AG10803 (cell line): ENCODE results near the gene ACVR2B.

Source experiments
- DNase-seq: peaks from one replicate; pipeline ENCODE4 v3.0.0; 2010; ENCODE audit warnings: low read depth
- H3K4me3 ChIP-seq: 2 replicates; pipeline ENCODE4 v1.5.1; 2011; ENCODE audit warnings: mild to moderate bottlenecking, low read length, control low read depth
- TF ChIP-seq, protein P1 (sequence below): conservative IDR thresholded peaks from 2 replicates; pipeline ENCODE4 v1.5.1; 2011; ENCODE audit warnings: mild to moderate bottlenecking, low read length, control low read depth, inconsistent platforms

ACVR2B gene

DNA sequence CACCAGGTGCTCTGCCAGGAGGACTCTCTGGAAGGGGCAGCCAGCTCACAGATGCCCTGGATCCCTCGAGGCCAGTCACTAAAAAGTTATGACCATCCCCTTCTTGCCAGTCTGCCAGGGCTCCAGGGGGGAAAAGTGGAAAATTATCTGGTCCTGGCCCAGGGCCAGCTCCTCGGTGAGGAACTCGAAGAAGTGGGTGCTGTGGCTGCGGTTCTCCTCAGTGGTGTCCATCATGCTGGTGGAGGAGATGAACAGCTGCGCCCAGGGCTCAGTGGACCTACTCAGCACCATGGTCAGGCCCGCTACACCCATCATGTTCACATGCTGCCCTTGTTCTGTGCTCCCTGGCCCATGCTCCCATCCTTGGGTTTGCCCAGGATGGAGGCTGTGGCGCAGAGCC is 61.7 kb downstream of the ACVR2B start:
- H3K4me3 ChIP-seq: no peak overlapping the region
- no peak for DNase-seq
- TF ChIP-seq, protein P1, sequence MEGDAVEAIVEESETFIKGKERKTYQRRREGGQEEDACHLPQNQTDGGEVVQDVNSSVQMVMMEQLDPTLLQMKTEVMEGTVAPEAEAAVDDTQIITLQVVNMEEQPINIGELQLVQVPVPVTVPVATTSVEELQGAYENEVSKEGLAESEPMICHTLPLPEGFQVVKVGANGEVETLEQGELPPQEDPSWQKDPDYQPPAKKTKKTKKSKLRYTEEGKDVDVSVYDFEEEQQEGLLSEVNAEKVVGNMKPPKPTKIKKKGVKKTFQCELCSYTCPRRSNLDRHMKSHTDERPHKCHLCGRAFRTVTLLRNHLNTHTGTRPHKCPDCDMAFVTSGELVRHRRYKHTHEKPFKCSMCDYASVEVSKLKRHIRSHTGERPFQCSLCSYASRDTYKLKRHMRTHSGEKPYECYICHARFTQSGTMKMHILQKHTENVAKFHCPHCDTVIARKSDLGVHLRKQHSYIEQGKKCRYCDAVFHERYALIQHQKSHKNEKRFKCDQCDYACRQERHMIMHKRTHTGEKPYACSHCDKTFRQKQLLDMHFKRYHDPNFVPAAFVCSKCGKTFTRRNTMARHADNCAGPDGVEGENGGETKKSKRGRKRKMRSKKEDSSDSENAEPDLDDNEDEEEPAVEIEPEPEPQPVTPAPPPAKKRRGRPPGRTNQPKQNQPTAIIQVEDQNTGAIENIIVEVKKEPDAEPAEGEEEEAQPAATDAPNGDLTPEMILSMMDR: no peak

DNA sequence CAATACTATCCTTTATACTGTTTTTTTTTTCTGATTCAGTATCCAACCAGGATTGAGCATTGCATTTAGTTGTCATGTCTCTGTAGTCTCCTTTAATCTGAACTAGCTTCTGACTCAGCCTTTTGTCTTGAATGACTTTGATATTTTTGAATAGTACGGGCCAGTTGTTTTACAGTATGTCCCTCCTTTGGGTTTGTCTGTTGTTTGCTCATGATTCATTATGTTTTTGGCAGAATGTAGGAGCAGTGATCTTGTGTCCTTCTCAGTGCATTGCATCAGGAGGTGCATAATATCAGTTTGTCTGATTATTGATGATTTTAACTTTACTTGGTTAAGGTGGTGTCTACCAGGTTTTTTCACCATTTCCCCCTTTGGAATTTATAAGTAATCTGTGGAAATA is 63.0 kb downstream of the ACVR2B start:
- TF ChIP-seq, protein P1: no peak
- H3K4me3 ChIP-seq: no peak overlapping the region
- DNase-seq: no peak

DNA sequence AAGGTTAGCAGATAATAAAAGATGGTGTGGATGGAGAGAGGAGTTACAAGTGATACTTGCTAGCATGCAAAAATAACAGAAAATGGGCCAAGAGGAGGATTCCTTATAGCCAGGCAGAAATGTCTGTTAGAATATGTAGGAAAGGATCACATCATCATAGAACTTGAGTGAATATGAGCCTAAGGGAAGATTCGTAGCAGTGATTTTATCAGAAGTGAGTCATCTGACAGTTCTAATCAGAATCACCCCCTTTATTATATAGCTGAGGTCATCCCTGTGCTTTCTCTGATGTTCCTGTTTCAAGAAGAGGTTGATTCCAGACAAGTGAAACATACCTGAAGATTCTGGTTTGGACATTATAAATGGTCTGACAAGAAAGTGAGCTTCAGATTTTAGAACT is 65.3 kb downstream of the ACVR2B start:
- DNase-seq: no peak
- TF ChIP-seq, protein P1: no peak
- H3K4me3 ChIP-seq: no peak overlapping the region

DNA sequence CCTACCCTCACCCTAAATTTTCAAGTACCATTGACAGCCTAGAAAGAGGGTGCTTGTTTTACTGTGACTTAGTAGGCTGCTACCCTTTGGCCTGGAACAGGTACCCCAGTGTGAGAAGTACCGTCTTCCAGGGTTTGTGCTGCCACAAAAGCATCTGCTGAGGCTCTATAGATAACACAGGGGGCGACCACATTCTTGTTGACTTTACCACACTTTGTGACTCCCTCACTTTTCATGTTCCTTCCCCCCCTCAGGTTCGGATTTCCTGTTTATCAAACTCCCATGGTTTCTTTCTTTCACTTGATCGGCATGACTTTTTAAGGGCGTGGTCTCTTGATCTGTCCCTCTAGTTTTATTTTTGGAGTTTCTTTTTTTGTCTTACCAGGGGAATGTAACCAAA is 66.0 kb downstream of the ACVR2B start:
- DNase-seq: no peak
- H3K4me3 ChIP-seq: no peak overlapping the region
- TF ChIP-seq, protein P1: no peak

DNA sequence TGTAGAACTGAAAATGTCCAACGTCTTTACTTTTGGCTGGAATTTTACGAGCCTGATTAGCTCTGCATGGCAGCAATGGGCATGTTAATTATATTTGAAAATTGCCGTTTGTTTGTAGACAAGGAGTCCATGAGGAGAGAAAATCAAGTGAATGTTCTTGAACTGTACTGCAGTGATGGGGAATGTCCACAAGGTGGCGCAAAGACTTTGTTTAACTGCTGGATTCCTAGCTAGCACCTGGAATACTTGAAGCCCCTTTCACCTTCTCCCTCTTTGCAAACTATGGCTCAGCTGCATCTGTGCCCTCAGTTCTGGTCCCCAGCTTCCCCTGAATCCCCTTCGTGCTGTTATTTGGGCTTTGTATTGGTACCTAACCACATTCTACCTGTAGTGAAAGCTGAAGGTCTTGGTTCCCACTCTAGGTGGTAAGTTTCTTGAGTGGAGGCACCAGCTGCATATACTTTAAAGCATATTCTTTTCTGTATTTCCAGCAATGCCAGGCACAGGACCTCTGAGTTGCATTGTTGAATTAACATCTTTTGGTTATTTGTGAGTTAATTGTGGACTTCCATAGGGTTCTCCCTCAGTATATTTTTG is 67.8 kb downstream of the ACVR2B start:
- peak; percentile 66 for DNase-seq
- H3K4me3 ChIP-seq: no peak overlapping the region

DNA sequence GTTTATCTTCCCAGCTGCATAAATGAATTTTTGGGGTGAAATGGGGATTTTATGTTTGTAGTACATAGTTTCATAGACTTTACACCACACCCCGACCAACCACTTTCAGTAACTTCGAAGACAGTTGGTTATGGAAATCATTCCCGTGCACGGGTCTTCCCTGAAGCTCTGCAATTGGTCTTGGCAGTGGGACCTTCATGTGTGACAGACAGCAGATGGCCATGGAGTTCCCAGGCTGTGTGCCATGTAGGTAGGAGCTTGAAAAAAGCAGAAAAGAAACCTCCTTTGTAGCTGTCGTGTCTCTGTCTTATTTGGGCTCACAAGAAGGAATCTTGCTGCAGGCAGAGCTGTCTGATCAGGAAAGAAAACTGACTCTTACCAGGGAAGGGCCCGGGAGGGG is 68.3 kb downstream of the ACVR2B start:
- no peak overlapping the region for H3K4me3 ChIP-seq
- DNase-seq: no peak
- TF ChIP-seq, protein P1: no peak

More for the DNA sequence above, 67.8 kb downstream of the ACVR2B start:
- TF ChIP-seq, protein P1: peak; percentile 94

DNA sequence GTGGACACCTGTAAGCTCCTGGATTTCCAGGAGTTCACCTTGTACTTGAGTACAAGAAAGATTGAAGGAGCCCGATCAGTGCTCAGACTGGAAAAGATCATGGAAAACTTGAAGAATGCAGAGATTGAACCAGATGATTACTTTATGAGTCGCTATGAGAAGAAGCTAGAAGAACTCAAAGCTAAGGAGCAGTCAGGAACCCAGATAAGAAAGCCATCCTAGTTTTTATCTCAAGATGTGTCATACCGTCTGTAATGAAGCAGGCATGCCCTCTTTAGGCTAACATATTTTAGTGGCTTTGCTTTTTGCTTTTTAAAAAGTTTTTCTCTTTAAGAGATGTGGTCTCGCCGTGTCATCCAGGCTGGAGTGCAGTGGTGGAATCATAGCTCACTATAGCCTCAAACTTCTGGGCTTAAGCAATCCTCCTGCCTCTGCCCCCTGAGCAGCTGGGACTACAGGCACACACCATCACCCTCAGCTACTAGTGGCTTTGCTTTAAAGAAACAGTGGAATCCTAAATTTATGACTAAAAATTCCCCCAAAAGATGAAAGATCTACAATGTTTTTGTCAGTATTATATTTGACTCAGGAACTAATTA is 70.5 kb downstream of the ACVR2B start:
- H3K4me3 ChIP-seq: no peak overlapping the region
- TF ChIP-seq, protein P1: no peak
- no peak for DNase-seq
